Measurements from ENCODE around the gene KRTAP9-1.

DNA sequence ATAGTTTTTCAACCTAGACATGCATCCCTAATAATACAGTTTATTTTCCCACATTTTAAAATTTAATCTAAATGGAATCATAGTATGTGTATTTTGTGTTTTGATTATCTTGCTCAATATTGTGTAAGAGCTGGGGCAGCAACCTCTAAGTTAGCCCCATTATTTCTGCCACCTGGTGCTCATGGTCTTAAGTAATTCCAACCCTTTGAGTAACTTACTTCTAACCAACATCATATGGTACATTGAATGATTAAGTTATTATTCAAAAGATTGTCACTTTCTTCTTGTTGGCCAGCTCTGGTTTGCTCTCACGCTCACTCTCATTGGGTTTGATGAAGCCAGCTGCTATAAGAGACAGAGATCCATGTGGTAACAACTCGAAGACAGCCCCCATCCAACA is 17.8 kb upstream of the KRTAP9-1 start:
- TF ChIP-seq CTCF (conservative IDR thresholded peaks at IDR 0.05; ENCODE audit: low read length) (no peak), EZH2phosphoT487 (IDR thresholded peaks at IDR 0.05; ENCODE audit: borderline replicate concordance) (no peak)
